ENCODE measurements around the gene SRCIN1.

DNA sequence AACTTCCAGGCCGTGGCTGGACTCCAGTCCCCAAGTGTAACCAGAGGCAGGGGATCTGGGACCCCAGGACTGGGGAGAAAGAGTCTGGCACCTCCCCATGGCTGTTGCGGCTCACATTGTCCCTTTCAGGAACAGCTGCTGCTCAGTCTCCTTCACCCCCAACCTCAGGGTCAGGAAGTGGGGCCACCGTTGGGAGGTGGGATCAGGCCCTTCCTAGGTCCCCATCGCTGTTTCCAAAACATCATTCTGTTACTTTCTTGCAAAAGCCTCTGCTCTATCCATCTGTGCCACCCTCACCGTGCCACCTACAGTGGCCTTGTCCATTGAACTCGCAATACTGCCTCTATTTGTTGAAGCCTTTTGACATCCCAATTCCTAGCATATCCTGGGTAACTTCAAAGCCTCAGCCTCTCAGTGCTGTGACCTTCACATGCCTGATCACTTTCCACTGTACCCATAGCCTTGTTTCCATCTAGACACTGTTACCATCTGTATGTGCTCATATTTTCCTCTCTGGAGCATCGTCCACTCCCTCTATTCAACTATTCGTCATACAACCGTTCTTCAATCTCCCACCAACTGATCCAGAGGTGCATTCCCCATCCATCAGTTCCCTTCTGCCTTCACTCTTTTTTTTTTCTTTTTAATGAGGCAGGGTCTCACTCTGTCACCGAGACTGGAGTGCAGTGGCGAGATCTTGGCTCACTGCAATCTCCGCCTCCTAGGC, 15.0 kb upstream of the SRCIN1 start:
- TF ChIP-seq POLR2AphosphoS5 (IDR thresholded peaks at IDR 0.05) = no peak
- TF ChIP-seq, protein P1, sequence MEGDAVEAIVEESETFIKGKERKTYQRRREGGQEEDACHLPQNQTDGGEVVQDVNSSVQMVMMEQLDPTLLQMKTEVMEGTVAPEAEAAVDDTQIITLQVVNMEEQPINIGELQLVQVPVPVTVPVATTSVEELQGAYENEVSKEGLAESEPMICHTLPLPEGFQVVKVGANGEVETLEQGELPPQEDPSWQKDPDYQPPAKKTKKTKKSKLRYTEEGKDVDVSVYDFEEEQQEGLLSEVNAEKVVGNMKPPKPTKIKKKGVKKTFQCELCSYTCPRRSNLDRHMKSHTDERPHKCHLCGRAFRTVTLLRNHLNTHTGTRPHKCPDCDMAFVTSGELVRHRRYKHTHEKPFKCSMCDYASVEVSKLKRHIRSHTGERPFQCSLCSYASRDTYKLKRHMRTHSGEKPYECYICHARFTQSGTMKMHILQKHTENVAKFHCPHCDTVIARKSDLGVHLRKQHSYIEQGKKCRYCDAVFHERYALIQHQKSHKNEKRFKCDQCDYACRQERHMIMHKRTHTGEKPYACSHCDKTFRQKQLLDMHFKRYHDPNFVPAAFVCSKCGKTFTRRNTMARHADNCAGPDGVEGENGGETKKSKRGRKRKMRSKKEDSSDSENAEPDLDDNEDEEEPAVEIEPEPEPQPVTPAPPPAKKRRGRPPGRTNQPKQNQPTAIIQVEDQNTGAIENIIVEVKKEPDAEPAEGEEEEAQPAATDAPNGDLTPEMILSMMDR (IDR thresholded peaks at IDR 0.05) = no peak
- TF ChIP-seq POLR2A (IDR thresholded peaks at IDR 0.05) = no peak

Data from breast epithelium (tissue), 3 donors.